Gastrocnemius medialis (tissue), 4 donors: ENCODE measurements around the gene ERICH2. TPM values are rescaled to one million over a fixed set of nuclear protein-coding genes. Genes with fewer than 3 reads are reported as not detected.

Experiments
- ATAC-seq, 2 donors: fragments of 150-250 bp; one replicate each; pipeline ENCODE4 v1.9.1; 2016
- DNase-seq, 2 donors: peaks; one replicate each; pipeline ENCODE4 v3.0.0-alpha.2; 2019
- H3K27ac ChIP-seq, 4 donors: fragments of 200-600 bp; sonication (generic); 1 replicate in 1 of 4; 2 replicates in 3 of 4; pipeline ENCODE4 v1.5.1; 2016 to 2018; ENCODE audit warnings: mild to moderate bottlenecking in 2 of 4, moderate library complexity in 1 of 4
- H3K27me3 ChIP-seq, 3 donors: fragments of 200-600 bp; sonication (generic) in 2 of 3; 1 replicate in 1 of 3; 2 replicates in 2 of 3; pipeline versions ENCODE4 v1.5.1 to v1.6.0; 2016 to 2019; ENCODE audit warnings: mild to moderate bottlenecking in 1 of 3, moderate library complexity in 1 of 3
- H3K36me3 ChIP-seq, 2 donors: fragments of 200-600 bp; sonication (generic) in 1 of 2; one replicate each; pipeline ENCODE4 v1.5.1; 2017 to 2018
- H3K4me1 ChIP-seq, 2 donors: fragments of 200-600 bp; sonication (generic) in 1 of 2; one replicate each; pipeline ENCODE4 v1.5.1; 2016 to 2017; ENCODE audit warnings: mild to moderate bottlenecking in 2 of 2
- H3K4me3 ChIP-seq, 4 donors: fragments of 200-600 bp; sonication (generic) in 3 of 4; 1 replicate in 1 of 4; 2 replicates in 3 of 4; pipeline ENCODE4 v1.5.1; 2016 to 2019; ENCODE audit warnings: mild to moderate bottlenecking in 2 of 4
- H3K9me3 ChIP-seq, 3 donors: fragments of 200-600 bp; sonication (generic) in 2 of 3; 1 replicate in 1 of 3; 2 replicates in 2 of 3; pipeline ENCODE4 v1.5.1; 2016 to 2019
- CTCF ChIP-seq, 5 experiments: fragments of 450-650 bp in 3 of 5; fragments of 200-600 bp in 2 of 5; sonication (generic) in 2 of 5; IDR thresholded peaks in 4 of 5; conservative IDR thresholded peaks in 1 of 5; 1 replicate in 4 of 5; 2 replicates in 1 of 5; pipeline ENCODE4 v1.5.1; 2016 to 2019; ENCODE audit warnings: antibody characterized with exemption in 5 of 5, mild to moderate bottlenecking in 3 of 5, moderate library complexity in 3 of 5
- POLR2A ChIP-seq, 2 donors: fragments of 450-650 bp; IDR thresholded peaks; one replicate each; pipeline ENCODE4 v1.6.1; 2017; ENCODE audit warnings: antibody characterized with exemption in 2 of 2, mild to moderate bottlenecking in 2 of 2, moderate library complexity in 2 of 2
- in situ Hi-C, 4 donors: fragments of 200-750 bp; cut with MboI; loops; one replicate each; pipeline versions ENCODE4 v1.15.0 to v1.8.0; 2017; ENCODE audit warnings: low sequenced_read_pairs in 4 of 4
- intact Hi-C: fragments of 100-400 bp; cut with DNase I; formaldehyde crosslinking; loops from one replicate; pipeline ENCODE4 v1.15.1; 2023; ENCODE audit warnings: low total_unique reads
- total RNA-seq, 4 donors: library from RNA; depleted of rRNA; stranded (reverse); fragments of >200 nt; gene quantifications; one replicate each; pipeline versions ENCODE4 v1.1.0 to v1.2.3, GENCODE V29; 2016

Gene ERICH2
- total RNA-seq, 4 donors from 2014 or later: not detected

- no peaks in the 10 kb centered on the region for H3K27me3 ChIP-seq
- H3K36me3 ChIP-seq: no peaks in the 10 kb centered on the region
- TF ChIP-seq POLR2A (IDR thresholded peaks at IDR 0.05) (no peak), CTCF (IDR thresholded peaks at IDR 0.05 in 4 of 5, conservative IDR thresholded peaks at IDR 0.05 in 1 of 5) (no peak)
- DNase-seq: no peak
- no peaks in the 10 kb centered on the region for H3K4me1 ChIP-seq
- in situ Hi-C loops: no loop called here
- H3K27ac ChIP-seq: no peak overlapping the region
- H3K9me3 ChIP-seq: no peaks in the 10 kb centered on the region
- intact Hi-C loops: no loop called here
- H3K4me3 ChIP-seq: no peak overlapping the region
- ATAC-seq: no peak
Measured at GRCh38 chr2:170783549-170783948, 13.4 kb downstream of the ERICH2 start.

- no peaks in the 10 kb centered on the region for H3K36me3 ChIP-seq
- in situ Hi-C loops (no loop called here), intact Hi-C loops (no loop called here)
- H3K27ac ChIP-seq: no peak overlapping the region
- DNase-seq: no peak
- no peaks in the 10 kb centered on the region for H3K9me3 ChIP-seq
- H3K27me3 ChIP-seq: no peaks in the 10 kb centered on the region
- no peak for ATAC-seq
- no peak overlapping the region for H3K4me3 ChIP-seq
- no peaks in the 10 kb centered on the region for H3K4me1 ChIP-seq
- TF ChIP-seq POLR2A (IDR thresholded peaks at IDR 0.05): no peak
- TF ChIP-seq CTCF (IDR thresholded peaks at IDR 0.05 in 4 of 5, conservative IDR thresholded peaks at IDR 0.05 in 1 of 5): no peak
Measured at GRCh38 chr2:170798996-170799395, 28.8 kb downstream of the ERICH2 start.

- intact Hi-C loops (no loop called here), in situ Hi-C loops (loop anchor here in 2 of 4 donors (25.0 kb wide), 3 partner anchors 319 to 569 kb away; no protein-coding TSS in a partner anchor)
- ATAC-seq (no peak), DNase-seq (no peak)
- H3K27ac ChIP-seq: no peak overlapping the region
- TF ChIP-seq POLR2A (IDR thresholded peaks at IDR 0.05) (no peak), CTCF (IDR thresholded peaks at IDR 0.05 in 4 of 5, conservative IDR thresholded peaks at IDR 0.05 in 1 of 5) (no peak)
- H3K4me1 ChIP-seq: no peaks in the 10 kb centered on the region
- H3K36me3 ChIP-seq: no peaks in the 10 kb centered on the region
- no peaks in the 10 kb centered on the region for H3K27me3 ChIP-seq
- no peaks in the 10 kb centered on the region for H3K9me3 ChIP-seq
- H3K4me3 ChIP-seq: no peak overlapping the region
Measured at GRCh38 chr2:170806548-170806947, 36.4 kb downstream of the ERICH2 start.

- H3K9me3 ChIP-seq: no peaks in the 10 kb centered on the region
- H3K4me3 ChIP-seq: no peak overlapping the region
- H3K27ac ChIP-seq: no peak overlapping the region
- DNase-seq: peak; percentile 27 to 53
- in situ Hi-C loops (loop anchor here (10.0 to 25.0 kb wide), 6 partner anchors 326 to 578 kb away; no protein-coding TSS in a partner anchor), intact Hi-C loops (loop anchor here (1.0 to 10.0 kb wide), 4 partner anchors 98 to 489 kb away; partner anchors contain the start of gene SP5)
- TF ChIP-seq CTCF (IDR thresholded peaks at IDR 0.05 in 4 of 5, conservative IDR thresholded peaks at IDR 0.05 in 1 of 5): peak; percentile 40 to 70 (median 68)
- TF ChIP-seq POLR2A (IDR thresholded peaks at IDR 0.05): no peak
- no peaks in the 10 kb centered on the region for H3K36me3 ChIP-seq
- peaks cover 34 to 37% of the 10 kb centered on the region in 2 donors for H3K4me1 ChIP-seq
- peaks cover 51 to 52% (median 52%) of the 10 kb centered on the region in 3 donors for H3K27me3 ChIP-seq
- peak; percentile 74 to 85 for ATAC-seq
Measured at GRCh38 chr2:170812710-170813600, 42.8 kb downstream of the ERICH2 start.
